Erythroblast (primary cell): ENCODE results near the gene SCLT1.

Experiments
- GATA1 ChIP-seq: IDR thresholded peaks from 2 replicates; pipeline ENCODE4 v1.6.1; 2011; ENCODE audit warnings: low read depth, mild to moderate bottlenecking, control low read depth, low read length, moderate library complexity
- POLR2A ChIP-seq: IDR thresholded peaks from 2 replicates; pipeline ENCODE4 v1.6.1; 2011; ENCODE audit warnings: mild to moderate bottlenecking, low read length

DNA sequence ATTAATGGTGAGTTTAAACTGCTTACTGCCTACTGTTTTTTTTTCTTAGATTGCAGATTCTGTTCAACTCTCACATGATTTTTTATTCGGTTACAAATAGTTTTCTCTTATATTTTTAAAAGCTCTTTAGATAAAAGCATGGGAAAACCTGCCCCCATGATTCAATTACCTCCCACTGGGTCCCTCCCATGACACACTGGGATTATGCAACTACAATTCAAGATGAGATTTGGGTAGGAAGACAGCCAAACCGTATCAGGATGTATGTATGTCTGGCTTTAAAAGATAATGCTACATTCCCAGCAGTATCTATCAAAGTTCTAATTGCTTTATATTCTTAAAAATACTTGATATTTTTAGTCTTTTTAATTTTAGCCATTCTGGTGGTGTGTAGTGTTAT, 152.4 kb downstream of the SCLT1 start:
- TF ChIP-seq POLR2A (no peak), GATA1 (no peak)
